ENCODE measurements around the gene RAB20.
"Not testable (repeated sequence)": the region's sequence is repeated elsewhere in the genome, so short reads cannot be mapped to it uniquely, and the experiment has no call there.

RAB20 gene

GRCh38 chr13:110575322-110576069 is 14.0 kb upstream of the RAB20 start:
- no peak for DNase-seq (ENCODE audit: low read depth)

GRCh38 chr13:110574161-110574560 is 12.6 kb upstream of the RAB20 start:
- DNase-seq (ENCODE audit: low read depth), result no peak

- no peak for DNase-seq (ENCODE audit: low read depth)
These were observed 11.2 kb upstream of the RAB20 start for GRCh38 chr13:110572778-110573118.

GRCh38 chr13:110571896-110572777 is 10.6 kb upstream of the RAB20 start:
- no peak for DNase-seq (ENCODE audit: low read depth)

- no peak for DNase-seq (ENCODE audit: low read depth)
These were observed 9.4 kb upstream of the RAB20 start for GRCh38 chr13:110570886-110571285.

GRCh38 chr13:110569962-110570361 is 8.4 kb upstream of the RAB20 start:
- DNase-seq (ENCODE audit: low read depth), result not testable (repeated sequence)

GRCh38 chr13:110568612-110569011 is 7.1 kb upstream of the RAB20 start:
- no peak for DNase-seq (ENCODE audit: low read depth)

- DNase-seq (ENCODE audit: low read depth), result no peak
These were observed 4.6 kb upstream of the RAB20 start for GRCh38 chr13:110566171-110566570.

- DNase-seq (ENCODE audit: low read depth), result no peak
These were observed 3.8 kb upstream of the RAB20 start for GRCh38 chr13:110565296-110565695.

- no peak for DNase-seq (ENCODE audit: low read depth)
These were observed 3.0 kb upstream of the RAB20 start for GRCh38 chr13:110564472-110564985.

GRCh38 chr13:110563463-110563774 is 1.9 kb upstream of the RAB20 start:
- no peak for DNase-seq (ENCODE audit: low read depth)

GRCh38 chr13:110562696-110563462 is 1.4 kb upstream of the RAB20 start:
- DNase-seq (ENCODE audit: low read depth), result no peak

GRCh38 chr13:110562036-110562597 is 595 bp upstream of the RAB20 start:
- DNase-seq (ENCODE audit: low read depth), result no peak

GRCh38 chr13:110560601-110561343 is 750 bp downstream of the RAB20 start:
- DNase-seq (ENCODE audit: low read depth), result no peak

GRCh38 chr13:110559986-110560385 is 1.5 kb downstream of the RAB20 start:
- no peak for DNase-seq (ENCODE audit: low read depth)

- no peak for DNase-seq (ENCODE audit: low read depth)
These were observed 2.0 kb downstream of the RAB20 start for GRCh38 chr13:110559429-110559943.

GRCh38 chr13:110557610-110558305 is 3.8 kb downstream of the RAB20 start:
- no peak for DNase-seq (ENCODE audit: low read depth)

- no peak for DNase-seq (ENCODE audit: low read depth)
These were observed 4.4 kb downstream of the RAB20 start for GRCh38 chr13:110557082-110557481.

GRCh38 chr13:110556224-110556606 is 5.3 kb downstream of the RAB20 start:
- DNase-seq (ENCODE audit: low read depth), result no peak

GRCh38 chr13:110555601-110556223 is 5.8 kb downstream of the RAB20 start:
- no peak for DNase-seq (ENCODE audit: low read depth)
